Stimulated activated CD8-positive, alpha-beta memory T cell treated with anti-CD3 and anti-CD28 coated beads, Interleukin-4, amount 100 ng/mL, for 48 hours (primary cell): Measurements from ENCODE around the gene SLC7A5.
A peak's percentile ranks its signal among the peaks of the same experiment; 100 is the strongest.
"Not testable (repeated sequence)": the region's sequence is repeated elsewhere in the genome, so short reads cannot be mapped to it uniquely, and the experiment has no call there.

Source experiments
- DNase-seq: peaks from one replicate; pipeline ENCODE4 v3.0.0-alpha.2; 2020

SLC7A5 gene

DNA sequence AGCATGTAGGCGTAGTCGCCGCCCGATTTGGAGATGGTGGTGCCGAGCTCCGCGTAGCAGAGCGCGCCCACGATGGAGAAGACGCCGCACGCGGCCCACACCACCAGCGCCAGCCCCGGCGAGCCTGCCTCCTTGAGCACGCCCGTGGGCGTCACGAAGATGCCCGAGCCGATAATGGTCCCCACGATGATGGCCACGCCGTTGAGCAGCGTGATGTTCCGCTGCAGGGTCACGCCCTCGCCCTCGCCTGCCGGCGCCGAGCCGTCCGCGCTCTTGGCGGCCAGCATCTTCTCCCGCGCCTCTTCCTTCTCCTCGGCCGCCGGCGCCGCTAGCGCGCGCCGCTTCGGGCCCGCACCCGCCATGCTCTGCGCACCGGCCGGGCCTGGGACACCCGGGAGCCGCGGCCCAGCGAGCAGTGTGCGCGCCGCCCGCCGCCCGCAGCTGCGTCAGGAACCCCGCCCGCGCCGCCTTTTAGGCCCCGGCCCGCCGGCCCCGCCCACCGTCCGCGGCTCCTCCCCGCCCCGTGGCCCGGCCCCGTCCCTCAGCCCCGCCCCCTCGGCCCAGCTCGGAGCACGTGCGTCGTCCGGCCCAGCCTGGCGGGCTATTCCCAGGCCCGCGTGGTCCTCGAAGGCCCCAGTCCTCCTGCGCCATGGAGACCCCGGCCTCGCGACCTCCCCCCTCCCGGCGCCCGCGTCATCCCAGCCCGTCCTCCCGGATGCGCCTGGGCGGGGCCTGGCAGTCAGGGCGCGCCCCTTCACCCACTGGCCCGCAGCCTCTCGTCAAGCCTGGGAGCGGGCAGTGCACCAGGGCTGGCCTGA lies at the start of gene SLC7A5:
SLC7A5 (minus strand) TSS at position 447 of the 818 bp plus-strand sequence; CDS start at position 362, 85 bp downstream.
- DNase-seq = peak; percentile 94

DNA sequence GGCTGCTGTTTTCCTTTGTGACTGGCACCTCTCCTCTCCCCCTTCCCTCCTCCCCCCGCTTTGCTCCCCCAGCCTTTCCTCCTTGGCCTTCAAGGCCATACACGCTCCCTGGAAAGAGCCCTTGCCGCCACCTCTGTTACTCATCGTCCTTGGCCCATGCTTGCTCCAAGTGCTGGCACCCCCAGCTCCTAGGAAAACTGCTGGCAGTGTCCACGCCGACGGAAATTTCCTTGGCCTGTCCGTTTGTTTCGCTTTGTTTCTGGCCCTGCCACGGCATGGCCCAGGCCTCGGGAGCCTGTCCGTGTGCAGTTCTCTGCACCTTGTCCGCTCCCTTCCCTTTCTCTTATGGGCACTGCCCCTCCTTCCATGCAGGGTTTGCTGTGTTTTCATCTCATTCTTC lies 49.0 kb upstream of the SLC7A5 start:
- DNase-seq = no peak

DNA sequence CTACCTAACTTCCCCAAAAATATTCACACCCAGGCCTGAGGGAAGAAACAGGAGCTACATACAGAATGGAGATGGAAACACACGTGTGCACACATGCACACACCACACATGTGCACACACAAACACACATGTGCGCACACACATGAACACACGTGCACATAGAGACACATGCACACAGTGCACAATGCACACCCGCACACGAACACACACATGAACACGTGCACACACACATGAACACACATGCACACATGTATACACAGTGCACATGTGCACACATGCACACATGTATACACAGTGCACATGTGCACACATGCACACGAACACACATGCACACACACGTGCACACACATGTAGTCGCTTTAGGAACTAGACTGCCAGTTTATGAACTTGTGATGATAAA lies 48.2 kb upstream of the SLC7A5 start:
- no peak for DNase-seq

DNA sequence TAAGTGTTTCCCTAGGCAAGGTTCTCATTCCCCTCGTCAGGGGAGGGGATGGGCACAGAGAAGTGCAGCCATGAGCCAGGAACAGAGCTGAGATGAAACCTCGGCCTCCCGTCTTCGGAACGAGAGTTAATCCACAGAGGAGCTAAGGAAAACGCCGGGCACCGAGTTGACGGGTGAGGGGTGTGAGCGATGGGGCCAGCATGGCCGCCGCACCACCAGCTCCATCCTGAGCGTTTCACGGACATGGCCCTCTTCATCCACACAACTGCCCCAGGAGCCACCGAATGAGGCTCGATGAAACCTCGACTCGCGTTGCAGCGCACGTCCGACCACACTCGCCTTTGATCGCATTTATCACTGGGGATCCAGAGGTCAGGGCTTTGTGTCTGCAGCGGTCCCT lies 45.5 kb upstream of the SLC7A5 start:
- DNase-seq = no peak

DNA sequence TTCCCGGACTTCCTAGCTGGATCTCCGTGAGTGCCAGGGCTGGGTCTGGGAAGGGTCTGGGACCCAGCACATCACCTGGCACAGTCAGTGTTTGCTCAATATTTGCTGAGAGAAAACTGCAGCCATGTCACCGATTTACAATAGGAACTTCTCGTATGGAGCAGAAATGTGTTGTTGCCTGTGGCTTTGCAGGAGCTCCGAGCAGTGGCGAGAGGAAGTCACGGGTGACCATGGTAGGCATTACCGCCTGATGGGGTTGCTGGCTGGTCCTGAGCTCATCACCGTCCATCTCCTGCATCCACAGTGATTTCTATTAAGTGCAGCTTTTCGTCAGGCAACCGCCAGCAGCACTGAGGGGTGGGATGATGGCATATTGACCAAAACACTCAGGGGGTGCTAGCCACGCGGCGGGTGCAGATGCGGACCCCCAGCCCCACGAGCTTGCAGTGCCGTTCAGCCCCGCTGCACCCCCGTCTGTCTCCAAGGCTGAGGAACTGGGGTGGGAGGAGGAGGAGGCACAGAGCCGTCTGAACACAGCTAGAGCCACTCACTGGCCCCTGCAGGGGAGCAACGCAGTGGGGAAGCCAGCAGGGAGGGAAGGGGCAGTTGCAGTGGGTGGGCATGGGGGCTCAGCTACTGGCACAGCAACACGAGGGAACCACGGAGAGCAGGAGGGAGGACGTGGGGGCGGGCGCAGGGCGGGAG lies 44.9 kb upstream of the SLC7A5 start:
- DNase-seq = not testable (repeated sequence)

DNA sequence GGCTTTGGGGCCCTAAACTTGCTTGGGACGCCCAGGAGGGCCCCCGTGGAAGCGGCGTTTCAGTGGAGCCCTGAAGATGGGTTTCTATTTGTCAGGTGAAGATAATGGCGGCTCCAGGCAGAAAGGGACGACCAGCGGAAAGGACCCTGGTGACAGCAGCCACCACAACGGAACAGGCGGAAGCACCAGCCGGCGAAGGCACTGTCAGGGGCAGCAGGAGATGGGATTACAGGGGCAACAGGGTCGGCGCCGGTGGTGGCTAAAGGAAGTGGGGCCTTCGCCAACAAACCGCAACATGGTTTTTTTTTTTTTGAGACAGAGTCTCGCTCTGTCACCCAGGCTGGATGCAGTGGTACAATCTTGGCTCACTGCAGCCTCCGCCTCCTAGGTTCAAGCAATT lies 43.4 kb upstream of the SLC7A5 start:
- DNase-seq = not testable (repeated sequence)

DNA sequence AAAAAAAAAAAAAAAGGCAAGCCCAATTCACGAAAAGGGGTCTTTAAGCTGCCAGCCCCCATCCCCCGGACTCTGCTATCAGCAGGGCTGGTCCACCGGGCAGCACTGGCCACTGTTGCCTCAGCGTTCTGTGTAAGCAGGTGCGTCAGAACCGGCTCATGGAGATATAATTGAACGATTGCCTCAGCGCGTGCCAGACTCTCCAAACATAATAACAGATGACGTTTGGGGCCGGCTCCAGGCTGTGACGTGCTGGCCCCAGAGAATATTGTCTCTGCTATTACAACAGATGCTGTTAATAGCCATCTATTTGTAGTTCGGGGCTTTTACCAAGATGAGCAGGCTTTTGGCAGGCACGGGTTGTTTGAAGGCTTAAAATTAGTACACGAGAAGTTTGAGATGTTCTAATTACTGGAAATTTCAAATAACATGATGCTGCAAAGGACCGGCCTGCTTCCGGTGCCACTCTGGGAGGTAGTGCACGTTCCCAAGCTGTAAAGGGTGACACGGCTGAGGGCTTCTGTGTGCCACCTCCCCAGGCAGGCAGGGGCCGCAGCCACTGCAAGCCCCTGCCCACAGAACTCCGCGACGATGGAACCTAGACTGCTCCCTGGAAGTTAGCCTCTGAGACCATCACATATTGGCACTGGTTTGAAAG lies 41.9 kb upstream of the SLC7A5 start:
- not testable (repeated sequence) for DNase-seq

DNA sequence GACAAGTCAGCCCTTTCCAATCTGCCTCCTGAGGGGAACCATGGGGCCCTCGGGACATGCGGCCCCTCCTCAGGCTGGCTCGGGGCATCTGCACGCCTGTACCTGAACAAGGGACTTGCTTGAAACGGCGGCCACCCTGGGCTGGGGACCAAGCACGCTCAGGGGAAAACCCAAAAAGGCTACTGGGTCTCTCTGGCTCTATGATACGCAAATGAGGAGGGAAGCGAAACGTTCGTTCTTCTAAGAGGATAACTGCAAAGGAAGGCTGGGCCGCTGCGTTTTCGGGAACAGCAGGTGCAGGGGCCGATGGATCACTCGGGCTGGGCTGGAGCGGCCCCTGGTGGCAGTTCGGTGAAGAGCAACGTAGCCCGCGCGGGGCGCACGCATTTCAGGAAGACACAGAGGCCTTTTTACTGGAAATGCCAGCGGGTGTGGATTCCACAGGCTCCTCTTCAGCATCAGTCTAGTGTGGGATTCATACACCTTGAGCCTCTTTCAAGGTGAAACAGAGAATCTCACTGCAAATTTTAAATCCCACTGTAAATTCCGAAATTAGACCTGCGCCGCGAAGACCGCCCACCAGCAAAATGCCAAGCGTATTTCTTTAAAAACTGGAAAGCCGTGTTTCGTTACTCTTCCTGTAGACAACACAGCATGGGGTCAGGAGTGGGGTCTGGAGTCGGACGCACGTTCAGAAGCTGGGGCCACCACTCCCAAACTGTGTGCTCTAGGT lies 40.1 kb upstream of the SLC7A5 start:
- DNase-seq = peak; percentile 94

DNA sequence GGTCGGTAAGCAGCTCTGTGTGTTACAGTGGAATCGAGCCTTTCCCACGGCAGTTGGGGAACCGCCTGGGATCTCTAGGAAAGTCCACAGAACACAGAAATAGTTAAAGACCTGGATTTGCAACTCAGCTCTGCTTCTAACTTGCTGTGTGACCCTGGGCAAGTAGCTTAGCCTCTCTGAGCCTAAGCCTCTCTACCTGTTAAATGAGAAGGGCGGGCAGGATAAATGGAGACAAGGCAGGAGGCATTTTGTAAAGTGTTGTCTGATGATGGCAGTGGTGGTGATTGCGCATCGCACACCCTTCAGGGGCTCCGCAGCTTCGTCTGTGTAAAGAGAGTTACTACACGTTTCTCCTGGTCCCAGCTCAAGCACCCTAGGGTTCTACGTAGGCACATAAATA lies 38.8 kb upstream of the SLC7A5 start:
- not testable (repeated sequence) for DNase-seq

DNA sequence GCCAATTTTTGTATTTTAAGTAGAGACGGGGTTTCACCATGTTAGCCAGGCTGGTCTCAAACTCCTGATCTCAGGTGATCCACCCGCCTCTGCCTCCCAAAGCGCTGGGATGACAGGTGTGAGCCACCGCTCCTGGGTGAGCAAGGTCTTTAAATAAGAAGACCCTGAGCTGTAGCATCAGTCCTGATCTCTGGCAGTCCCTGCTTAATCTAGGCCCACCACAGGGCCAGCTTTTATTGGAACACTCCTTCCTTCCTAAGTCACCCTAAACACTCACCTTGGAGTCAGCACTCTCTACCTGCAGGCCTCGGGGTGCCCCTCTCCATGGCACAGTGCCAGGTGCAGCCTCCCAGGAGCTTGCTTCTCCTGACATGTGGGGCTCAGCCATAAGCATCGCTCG lies 36.2 kb upstream of the SLC7A5 start:
- not testable (repeated sequence) for DNase-seq

DNA sequence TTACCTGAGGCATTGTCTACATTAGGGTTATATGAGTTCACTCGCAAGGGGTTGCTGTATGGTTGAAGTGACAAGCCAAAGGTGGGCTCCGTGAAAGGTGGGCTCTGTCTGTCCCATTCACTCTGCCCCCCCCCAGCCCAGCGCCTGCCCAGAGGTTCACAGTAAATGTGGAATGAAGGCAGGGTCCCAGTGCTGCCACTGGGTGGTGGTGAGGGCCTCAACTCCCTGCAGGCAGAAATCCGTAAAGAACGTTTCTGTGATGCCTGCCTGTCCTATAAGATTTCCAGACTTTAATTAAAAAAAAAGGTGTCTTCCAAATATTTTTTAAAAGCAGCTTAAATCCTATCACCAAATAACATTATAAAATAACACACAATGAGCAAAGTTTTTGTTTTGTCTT lies 35.7 kb upstream of the SLC7A5 start:
- not testable (repeated sequence) for DNase-seq

DNA sequence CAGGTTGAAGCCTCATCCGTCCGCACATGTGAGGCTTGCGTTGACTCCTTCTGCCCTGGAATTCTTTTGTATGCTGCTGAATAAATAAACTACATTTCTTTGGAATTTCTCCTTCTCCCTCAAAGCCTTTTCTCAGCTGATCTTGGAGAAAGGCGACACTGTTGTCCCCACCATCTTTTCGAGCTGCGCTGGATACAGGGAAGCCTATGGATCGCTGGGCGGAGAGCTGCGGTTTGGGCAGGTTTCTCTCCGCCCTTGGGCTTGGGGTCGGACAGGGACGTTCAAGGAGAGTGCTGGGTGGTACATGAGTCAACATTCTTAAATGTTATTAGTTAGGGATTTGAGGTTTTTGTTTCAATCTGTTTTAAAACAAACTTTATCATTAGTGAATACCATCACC lies 31.2 kb upstream of the SLC7A5 start:
- not testable (repeated sequence) for DNase-seq

DNA sequence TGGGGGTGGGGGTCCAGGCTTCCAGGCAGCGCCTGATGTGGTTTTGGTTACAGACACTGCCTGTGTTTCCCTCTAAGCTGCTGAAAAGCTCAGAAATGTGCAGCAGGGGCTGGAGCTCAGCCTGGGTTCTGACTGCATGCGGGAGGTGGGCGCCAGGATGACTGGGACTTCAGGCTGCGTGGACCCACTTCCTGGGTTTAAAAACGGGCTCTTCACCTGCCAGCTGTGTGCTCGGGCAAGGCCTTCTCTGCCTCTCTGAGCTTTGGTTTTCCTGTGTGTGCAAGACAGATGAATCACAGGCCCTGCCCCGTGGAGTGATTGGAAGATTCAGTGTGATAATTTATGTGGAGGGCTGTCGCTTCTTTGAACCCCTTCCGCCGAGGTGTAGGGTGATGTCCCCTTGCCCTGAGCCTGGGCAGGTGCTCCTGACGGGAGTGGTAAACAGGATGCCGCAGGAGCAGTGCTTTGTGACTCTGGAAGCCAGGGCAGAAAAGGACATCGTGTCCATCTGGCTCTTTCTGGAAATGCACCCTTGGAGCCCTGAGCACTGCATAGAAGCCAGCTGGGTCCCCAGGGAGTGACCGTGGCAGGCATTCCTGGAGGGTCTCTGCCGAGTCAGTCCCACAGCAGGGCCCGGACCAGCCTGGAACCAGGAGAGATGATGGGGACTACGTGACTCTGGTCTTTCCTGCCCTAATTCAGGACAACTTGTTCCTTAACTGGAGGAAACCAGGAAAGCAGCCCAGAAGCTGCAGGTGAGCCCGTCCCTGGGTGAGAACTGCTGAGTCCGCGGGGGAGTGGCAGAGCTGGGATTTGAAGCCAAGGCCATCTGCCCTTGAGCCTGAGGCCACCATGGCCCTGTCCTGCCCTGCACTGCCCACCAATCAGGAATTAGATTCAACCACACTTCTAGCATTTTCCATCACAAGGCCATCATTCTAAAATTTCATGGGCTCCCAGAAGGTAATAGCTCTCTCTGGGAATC lies 28.5 kb upstream of the SLC7A5 start:
- DNase-seq = peak; percentile 79

DNA sequence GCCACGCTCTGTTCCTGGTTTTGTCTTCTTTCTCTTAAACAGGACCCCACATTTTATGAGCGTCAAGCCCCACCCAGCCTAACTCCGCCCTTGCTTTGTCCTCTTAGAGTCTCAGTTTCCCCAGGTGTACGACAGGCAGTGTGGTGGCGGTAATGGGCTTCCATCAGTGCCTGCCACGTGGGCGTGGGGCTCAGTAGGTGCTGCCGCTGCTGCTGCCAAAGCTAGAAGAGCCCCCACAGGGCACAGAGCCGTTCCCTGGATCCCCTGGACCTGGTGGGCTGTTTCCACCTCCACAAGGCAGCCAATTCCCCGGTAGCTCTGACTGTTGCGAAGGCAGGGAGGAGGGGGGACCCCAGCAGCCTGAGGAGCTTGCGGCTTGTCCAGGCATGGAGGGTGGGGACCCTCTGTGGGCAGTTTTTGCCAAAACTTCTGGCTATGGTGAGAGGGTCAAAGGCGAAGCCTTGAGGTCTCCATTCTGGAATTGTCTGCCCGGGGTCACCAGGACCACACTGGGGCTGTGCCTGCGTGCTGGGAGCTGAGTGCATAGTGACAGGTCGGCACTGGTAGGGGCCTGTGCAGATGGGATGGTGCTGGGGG lies 27.7 kb upstream of the SLC7A5 start:
- DNase-seq = peak; percentile 52

DNA sequence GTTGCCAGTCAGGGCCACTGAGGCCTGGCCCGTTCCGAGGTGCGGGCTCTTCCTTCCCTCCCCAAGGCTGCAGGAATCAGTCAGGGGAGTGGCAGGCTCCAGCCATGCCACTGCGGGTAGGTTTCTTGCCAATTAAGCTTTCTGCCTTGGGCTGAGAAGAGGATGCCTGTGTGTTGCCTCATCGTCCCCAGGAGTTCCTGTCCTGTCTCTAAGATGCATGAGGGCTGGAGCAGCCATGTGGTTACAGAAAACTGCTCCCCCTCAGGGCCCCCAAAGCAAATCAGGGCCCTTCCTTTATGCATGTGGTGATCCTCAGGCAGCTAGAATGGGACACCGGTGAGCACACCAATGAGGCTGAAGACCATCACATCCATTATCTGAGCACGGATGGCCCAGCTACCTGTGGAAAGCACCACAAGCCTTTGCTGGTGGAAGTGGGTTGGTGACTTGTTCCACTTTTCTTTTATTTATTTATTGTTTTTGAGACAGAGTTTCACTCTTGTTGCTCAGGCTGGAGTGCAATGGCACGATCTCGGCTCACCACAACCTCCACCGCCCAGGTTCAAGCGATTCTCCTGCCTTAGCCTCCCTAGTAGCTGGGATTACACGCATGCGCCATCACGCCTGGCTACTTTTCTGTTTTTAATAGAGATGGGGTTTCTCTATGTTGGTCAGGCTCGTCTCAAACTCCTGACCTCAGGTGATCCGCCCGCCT lies 27.0 kb upstream of the SLC7A5 start:
- DNase-seq = peak; percentile 44

DNA sequence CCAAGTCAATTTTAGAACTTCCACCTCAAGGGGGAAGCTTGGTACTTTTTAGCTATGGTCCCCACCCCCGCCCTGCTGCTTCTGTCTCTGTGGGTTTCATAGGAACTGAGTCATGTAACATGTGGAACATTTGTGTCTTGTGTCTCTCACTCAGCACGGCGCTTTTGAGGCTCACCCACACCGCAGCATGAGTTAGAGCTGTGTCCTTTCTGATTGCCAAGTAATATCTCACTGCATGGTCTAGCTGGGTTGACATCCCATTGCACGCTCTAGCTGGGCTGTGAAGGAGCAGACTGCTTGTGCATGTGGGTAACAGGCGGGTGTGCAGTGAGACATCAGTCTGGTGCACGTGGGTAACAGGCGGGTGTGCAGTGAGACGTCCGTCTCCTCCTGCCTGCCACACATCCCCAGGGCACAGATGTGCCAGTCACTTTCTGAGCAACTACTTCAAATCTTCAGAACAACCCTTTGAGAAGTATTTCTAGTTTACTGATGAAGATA lies 26.4 kb upstream of the SLC7A5 start:
- peak; percentile 87 for DNase-seq

DNA sequence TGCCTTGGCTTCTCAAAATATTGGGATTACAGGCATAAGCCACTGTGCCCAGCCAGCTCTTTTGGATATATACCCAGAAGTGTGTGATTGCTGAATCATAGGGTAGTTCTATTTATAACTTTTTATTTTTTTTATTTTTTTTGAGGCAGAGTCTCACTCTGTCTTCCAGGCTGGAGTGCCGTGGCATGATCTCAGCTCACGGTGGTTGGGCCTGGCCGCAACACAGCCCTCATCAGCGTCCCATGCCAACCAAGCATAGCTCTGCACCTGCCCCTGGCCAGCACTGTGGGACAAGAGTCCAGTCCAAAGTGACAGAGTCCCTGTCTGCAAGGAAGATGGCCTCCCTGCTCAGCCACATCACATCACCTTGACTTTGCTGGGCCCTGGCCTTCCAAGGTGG lies 24.7 kb upstream of the SLC7A5 start:
- DNase-seq = not testable (repeated sequence)

DNA sequence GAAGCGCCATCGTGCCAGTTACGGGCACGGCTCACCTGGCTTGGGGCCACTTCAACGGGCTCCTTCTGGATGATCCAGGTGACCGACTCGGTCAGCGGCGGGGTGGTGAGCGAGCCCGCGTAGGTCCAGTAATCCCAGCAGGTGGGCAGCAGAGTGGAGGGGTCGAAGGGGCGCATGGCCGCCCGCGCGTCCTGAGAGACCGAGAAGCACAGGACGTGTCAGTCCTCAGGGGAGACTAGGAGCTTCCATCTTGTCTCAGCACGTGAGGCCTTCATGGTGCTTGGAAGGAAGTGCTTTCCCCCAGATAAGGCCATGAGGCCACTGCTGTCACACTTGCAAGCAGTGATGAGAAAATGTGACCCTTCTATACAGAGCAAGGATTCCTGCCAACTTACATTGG lies 22.5 kb upstream of the SLC7A5 start:
- DNase-seq = no peak

DNA sequence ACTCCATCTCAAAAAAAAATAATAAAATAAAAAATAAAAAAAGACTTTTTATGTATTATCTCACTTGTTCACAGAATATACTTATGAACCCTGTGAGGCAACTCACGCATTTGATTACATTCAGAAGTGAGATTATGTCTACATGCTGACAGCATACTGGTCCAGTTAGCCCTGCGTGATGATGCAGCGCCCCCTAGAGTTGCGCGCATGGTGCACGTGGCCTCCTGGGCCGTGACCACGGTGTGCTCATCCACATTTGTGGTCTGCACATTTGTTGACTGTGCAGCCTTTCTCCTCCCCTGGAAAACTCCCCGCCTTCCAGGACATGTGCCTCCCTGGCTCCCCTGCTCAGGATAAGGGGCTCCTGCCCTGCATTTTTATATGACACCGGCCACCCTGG lies 20.5 kb upstream of the SLC7A5 start:
- DNase-seq = peak; percentile 72

DNA sequence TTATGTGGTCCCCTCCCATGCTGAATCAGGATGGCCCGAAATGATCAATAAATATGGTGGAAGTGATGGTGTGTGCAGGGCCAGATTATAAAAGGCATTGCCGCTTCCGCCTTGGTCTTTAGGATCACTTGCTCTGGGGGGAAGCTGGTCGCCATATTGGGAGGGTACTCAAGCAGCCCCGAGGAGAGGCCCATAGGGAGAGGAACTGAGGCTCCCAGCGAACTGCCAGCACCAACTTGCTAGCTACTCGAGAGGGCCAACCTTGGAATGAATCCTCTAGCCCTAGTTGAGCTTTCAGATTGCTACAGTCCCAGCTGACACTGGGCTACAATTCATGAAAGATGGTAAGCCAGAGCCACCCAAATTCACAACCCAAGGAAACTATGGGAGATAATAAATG lies 19.0 kb upstream of the SLC7A5 start:
- DNase-seq = not testable (repeated sequence)
